Skeletal muscle satellite cell (primary cell): ENCODE data around the gene TFR2.
A peak's percentile ranks its signal among the peaks of the same experiment; 100 is the strongest.

Experiments used
- H3K27me3 ChIP-seq: 2 replicates; pipeline ENCODE4 v1.7.0; 2013; ENCODE audit warnings: low read length; ENCODE audit not compliant: control insufficient read depth, insufficient read depth
- H3K36me3 ChIP-seq: 2 replicates; pipeline ENCODE4 v1.7.0; 2013; ENCODE audit warnings: mild to moderate bottlenecking, control low read depth, low read length; ENCODE audit not compliant: insufficient read depth
- H3K4me1 ChIP-seq: 2 replicates; pipeline ENCODE4 v1.7.0; 2013; ENCODE audit warnings: low read length; ENCODE audit not compliant: control insufficient read depth, insufficient read depth
- H3K4me2 ChIP-seq: 2 replicates; pipeline ENCODE4 v1.7.0; 2013; ENCODE audit warnings: mild to moderate bottlenecking, low read length
- H3K4me3 ChIP-seq: 2 replicates; pipeline ENCODE4 v1.7.0; 2013; ENCODE audit warnings: low read length
- H3K9ac ChIP-seq: 2 replicates; pipeline ENCODE4 v1.7.0; 2013; ENCODE audit warnings: mild to moderate bottlenecking, low read depth, low read length, moderate library complexity
- H3K9me3 ChIP-seq: replicated peaks from 2 replicates; pipeline ENCODE4 v1.7.0; 2013; ENCODE audit warnings: mild to moderate bottlenecking, control low read depth, low read length

The TFR2 gene

DNA sequence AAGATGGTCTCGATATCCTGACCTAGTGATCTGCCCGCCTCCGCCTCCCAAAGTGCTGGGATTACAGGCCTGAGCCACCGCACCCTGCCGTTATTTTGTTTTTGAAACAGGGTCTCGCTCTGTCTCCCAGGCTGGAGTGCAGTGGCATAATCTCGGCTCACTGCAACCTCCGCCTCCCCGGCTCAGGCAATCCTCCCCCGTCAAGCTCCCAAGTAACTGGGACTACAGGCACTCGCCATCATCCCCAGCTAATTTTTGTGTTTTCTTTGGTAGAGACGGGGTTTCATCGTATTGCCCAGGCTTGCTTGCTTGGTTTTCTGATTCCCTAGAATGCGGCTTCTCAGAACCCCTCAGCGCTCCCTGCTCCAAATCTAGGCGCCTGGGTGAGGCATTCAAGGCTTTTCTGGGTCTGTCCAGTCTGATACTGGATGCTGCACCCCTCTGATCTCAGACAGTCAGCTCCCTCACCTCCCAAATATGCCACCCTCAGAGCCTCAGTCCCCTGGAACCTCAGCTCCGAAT lies 1.3 kb downstream of the TFR2 start:
- peaks cover 46% of the 10 kb centered on the region for H3K27me3 ChIP-seq
- no peaks in the 10 kb centered on the region for H3K9me3 ChIP-seq
- H3K36me3 ChIP-seq = no peaks in the 10 kb centered on the region
- no peak overlapping the region for H3K4me2 ChIP-seq
- H3K9ac ChIP-seq = no peak overlapping the region
- H3K4me3 ChIP-seq = no peak overlapping the region
- no peaks in the 10 kb centered on the region for H3K4me1 ChIP-seq

DNA sequence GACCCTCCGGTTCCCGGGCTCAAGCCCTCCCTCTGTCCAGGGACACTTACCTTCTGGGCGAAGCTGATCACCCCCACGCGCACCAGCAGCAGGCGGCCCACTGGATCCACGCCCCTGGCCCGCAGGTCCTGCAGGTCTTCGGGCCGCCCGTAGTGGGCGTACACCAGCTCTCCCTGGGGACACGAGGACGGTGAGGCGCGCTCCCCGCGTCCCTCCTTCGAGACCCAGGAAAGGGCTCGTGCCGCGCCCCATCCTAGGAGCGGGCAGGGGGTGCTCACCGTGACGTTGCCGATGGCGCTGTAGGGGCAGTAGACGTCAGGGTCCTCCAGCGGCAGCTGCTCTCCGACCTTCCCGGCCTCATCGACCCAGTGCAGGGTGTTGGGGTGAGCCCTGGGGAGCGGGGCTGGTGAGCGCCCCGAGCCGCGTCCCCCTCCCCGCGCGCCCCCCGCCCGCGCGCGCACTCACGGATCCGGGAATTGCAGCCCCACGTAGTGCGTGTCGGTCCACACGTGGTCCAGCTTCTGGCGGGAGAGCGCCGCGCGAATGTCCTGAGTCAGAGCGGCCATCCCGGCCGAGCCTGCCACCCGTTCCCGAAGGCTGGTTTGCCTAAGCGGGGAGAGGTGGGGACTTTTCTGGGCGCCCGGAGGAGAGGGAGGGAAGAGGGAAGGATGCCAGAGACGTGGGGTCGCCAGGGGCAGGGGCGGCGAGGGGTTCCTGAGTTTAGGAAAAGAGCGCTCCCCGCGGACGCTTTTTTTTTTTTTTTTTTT lies 8.2 kb downstream of the TFR2 start:
- H3K9ac ChIP-seq = no peak overlapping the region
- H3K4me3 ChIP-seq = peak overlapping the region; percentile 63
- H3K9me3 ChIP-seq = no peaks in the 10 kb centered on the region
- peaks cover 25% of the 10 kb centered on the region for H3K27me3 ChIP-seq
- H3K4me2 ChIP-seq = peak overlapping the region; percentile 81
- peaks cover 10% of the 10 kb centered on the region for H3K4me1 ChIP-seq
- H3K36me3 ChIP-seq = no peaks in the 10 kb centered on the region

DNA sequence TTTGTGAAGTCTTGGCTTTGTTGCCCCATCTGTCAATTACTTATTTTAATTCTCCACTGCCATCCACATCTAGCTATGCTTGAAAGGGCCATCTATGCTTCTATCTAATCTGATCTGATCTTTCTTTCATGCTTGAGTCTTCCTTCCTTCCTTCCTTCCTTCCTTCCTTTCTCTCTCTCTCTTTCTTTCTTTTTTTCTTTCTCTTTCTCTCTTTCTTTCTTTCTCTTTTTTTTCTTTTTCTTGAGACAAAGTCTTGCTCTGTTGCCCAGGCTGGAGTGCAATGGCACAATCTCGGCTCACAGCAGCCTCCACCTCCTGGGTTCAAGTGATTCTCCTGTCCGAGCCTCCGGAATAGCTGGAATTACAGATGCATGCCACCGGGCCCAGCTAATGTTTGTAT lies 11.3 kb downstream of the TFR2 start:
- H3K9me3 ChIP-seq = no peaks in the 10 kb centered on the region
- H3K4me3 ChIP-seq = no peak overlapping the region
- peaks cover 14% of the 10 kb centered on the region for H3K4me1 ChIP-seq
- no peaks in the 10 kb centered on the region for H3K36me3 ChIP-seq
- H3K9ac ChIP-seq = no peak overlapping the region
- H3K4me2 ChIP-seq = no peak overlapping the region
- H3K27me3 ChIP-seq = peaks cover 20% of the 10 kb centered on the region

DNA sequence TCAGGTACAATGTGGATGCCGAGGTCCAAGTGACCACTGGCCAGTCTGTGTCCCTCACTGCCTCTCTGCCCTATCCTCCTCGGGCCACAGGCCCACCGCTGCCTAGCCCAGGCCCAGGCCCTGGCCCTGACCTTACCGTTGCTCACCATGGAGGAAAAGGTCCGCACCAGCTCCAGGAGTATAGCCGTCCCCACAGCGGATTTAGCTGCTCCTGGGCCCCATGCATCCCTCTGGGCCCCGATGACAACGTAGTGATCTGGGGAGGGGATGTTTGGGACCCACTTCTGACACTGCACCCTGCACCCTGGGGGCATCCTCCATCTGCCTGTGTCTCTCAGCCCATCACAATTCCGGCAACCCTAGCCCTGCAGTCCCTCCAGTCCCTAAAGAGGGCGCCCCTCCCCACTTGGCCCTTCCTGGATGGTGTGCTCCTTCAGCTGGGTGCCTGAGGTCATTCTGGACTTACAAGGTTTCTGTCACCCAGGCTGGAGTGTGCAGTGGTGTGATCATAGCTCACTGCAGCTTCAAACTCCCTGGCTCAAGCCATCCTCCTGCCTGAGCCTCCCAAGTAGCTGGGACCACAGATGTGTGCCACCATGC lies 12.1 kb downstream of the TFR2 start:
- Histone ChIP-seq H3K4me3 (no peak overlapping the region), H3K27me3 (peaks cover 14% of the 10 kb centered on the region), H3K4me1 (peaks cover 14% of the 10 kb centered on the region), H3K4me2 (no peak overlapping the region), H3K36me3 (no peaks in the 10 kb centered on the region), H3K9ac (no peak overlapping the region), H3K9me3 (no peaks in the 10 kb centered on the region)

DNA sequence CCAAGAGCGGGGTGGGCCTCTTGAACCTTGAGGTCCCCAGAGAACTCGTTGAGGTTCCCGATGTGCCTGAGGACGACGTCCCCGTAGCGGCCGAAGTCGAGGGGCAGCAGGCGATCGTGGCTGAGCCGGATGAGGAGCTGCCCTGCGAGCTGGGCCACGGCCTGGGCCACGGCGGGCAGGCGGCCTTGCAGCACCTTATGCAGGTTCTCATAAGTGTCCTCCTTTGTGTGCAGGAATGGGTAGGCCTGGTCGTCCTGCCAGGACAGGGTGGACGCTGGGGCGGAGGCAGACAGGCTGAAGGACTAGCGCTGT lies 14.2 kb downstream of the TFR2 start:
- H3K4me3 ChIP-seq = no peak overlapping the region

DNA sequence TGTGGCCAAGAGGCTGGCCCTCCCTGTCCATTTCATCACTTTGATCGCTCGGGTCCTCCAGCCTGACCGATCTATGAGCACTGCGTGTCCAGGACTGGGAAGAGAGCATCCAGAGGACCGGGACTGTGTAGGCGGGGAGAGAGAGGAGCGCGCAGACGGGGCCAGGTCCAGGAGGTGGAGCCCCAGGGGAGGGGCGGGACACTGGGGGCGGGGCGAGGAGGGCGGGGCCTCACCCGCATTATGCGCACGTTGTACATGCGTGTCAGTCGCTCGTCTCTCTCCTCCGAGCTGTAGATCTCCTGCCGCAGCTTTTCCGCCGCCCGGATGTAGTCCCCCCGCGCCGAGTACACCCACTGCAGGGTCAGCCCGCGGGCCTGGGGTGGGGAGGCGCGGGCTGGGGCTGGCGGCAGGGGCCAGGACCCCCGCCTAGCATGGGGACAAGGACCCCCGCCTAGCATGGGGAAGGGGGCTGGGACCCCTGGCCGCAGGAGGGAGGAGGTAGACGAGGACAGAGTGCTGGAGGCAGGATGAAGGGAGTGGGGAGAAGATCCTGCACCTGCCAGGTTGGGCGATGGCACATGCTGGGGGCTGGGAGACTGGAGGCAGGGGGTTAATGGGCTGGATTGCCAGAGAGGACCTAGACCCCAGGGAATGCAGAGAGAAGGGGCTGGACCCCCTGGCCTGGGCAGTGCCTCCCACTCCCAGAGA lies 14.7 kb downstream of the TFR2 start:
- H3K4me2 ChIP-seq = peak overlapping the region; percentile 81
- peak overlapping the region; percentile 62 for H3K4me3 ChIP-seq
- H3K4me1 ChIP-seq = peaks cover 4% of the 10 kb centered on the region
- peak overlapping the region; percentile 9 for H3K9ac ChIP-seq
- no peaks in the 10 kb centered on the region for H3K36me3 ChIP-seq
- H3K27me3 ChIP-seq = no peaks in the 10 kb centered on the region
- no peaks in the 10 kb centered on the region for H3K9me3 ChIP-seq

More for the DNA sequence above, 14.2 kb downstream of the TFR2 start:
- peaks cover 4% of the 10 kb centered on the region for H3K4me1 ChIP-seq
- H3K9ac ChIP-seq = no peak overlapping the region
- H3K27me3 ChIP-seq = no peaks in the 10 kb centered on the region
- H3K4me2 ChIP-seq = peak overlapping the region; percentile 81
- H3K9me3 ChIP-seq = no peaks in the 10 kb centered on the region
- H3K36me3 ChIP-seq = no peaks in the 10 kb centered on the region

DNA sequence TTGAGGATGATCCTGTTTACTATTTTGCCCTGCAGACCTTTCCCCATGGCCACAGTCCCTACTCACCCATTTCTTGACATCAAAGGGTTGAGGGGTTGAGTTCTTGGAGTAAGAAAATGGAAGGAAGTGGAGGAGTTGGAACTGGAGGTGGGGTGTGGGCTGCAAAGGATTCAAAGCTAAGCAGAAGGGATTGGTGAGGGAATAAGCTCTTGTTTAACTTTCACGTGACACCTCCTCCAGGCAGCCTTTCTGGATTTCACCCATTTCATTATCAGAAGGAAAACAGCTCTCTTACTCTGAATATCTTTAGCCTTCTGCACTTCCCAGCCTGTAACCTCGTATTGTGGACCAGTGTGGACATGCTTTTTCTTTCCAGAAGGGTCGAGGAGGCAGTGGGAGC lies 15.3 kb downstream of the TFR2 start:
- no peaks in the 10 kb centered on the region for H3K27me3 ChIP-seq
- H3K36me3 ChIP-seq = no peaks in the 10 kb centered on the region
- H3K4me1 ChIP-seq = peaks cover 4% of the 10 kb centered on the region
- peak overlapping the region; percentile 81 for H3K4me2 ChIP-seq
- no peaks in the 10 kb centered on the region for H3K9me3 ChIP-seq
- no peak overlapping the region for H3K9ac ChIP-seq
- H3K4me3 ChIP-seq = peak overlapping the region; percentile 62

DNA sequence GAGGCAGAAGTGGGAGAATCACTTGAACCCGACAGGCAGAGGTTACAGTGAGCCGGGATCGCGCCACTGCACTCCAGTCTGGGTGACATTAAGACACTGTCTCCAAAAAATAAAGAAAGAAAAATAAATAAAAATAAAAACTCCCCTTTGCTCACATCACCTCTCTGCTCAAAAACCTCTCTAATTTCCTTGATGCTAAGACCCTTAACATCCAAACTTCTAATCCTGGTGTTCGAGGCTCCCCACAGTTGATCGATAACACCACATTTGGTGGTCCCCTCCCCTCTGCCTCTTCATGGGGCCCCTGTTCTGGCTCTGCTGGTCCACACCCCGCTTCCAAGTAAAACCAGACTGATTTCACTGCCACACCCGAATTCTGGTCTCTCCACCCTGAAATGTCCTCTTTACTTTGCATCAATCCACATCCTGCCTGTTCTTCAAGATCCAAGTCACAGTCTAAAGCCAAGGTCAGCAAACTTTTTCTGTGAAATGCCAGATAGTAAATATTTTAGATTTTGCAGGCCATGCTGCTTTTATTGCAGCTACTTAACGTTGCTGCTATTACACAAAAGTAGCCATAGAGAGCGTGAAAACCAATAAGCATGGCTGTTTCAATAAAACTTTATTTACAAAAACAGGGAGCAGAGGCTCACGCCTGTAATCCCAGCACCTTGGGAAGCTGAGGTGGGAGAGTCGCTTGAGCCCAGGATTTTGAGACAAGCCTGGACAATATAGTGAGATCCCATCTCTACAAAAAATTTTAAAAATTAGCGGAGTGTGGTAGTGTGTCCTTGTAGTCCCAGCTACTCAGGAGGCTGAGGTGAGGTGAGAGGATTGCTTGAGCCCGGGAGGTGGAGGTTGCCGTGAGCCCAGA lies 17.2 kb downstream of the TFR2 start:
- H3K4me3 ChIP-seq = no peak overlapping the region
- H3K9ac ChIP-seq = no peak overlapping the region
- H3K27me3 ChIP-seq = no peaks in the 10 kb centered on the region
- peaks cover 4% of the 10 kb centered on the region for H3K4me1 ChIP-seq
- no peak overlapping the region for H3K4me2 ChIP-seq
- H3K9me3 ChIP-seq = no peaks in the 10 kb centered on the region
- H3K36me3 ChIP-seq = no peaks in the 10 kb centered on the region

DNA sequence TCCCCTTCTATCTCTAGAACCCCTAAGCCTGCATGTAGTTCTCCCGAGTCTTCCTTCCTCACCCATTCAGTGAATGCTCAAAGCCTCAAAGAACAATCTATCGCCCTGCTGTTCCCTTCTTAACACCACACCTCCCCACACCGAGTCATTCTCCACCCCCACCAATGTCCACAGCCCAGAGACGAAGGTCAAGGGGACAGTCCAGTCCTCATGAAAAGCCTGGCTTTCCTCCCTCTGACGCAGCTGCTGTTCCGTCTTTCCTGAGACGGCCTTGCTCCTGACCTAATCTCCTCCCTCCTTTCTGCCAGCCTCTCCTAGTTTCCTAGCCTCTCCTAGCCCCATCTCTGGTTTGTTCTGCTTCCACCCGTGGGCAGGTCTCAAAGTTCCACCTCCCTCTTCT lies 19.8 kb downstream of the TFR2 start:
- Histone ChIP-seq H3K4me3 (no peak overlapping the region), H3K4me2 (no peak overlapping the region), H3K9ac (no peak overlapping the region), H3K27me3 (no peaks in the 10 kb centered on the region), H3K36me3 (no peaks in the 10 kb centered on the region), H3K4me1 (peaks cover 4% of the 10 kb centered on the region), H3K9me3 (no peaks in the 10 kb centered on the region)

DNA sequence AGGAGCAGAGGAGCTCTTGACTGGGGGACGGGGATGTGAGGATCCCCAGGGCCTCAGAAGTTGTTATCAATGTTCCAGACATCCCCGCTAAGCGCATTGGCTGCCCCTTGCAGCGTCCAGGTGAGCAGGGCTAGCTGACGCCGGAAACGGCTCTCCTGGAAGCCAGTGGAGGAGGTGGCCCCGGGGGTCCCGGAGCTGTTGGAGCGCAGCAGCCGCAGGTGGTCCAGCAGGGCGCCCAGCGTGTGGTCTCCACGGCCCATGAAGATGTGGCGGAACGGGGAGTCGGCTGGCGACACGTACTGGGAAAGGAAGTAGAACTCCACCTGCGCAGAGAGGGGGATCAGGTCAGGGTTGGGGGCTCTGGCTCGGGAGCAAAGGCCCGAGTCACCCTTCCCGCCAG lies 20.5 kb downstream of the TFR2 start:
- Histone ChIP-seq H3K27me3 (no peaks in the 10 kb centered on the region), H3K36me3 (no peaks in the 10 kb centered on the region), H3K4me3 (no peak overlapping the region), H3K4me1 (no peaks in the 10 kb centered on the region), H3K4me2 (no peak overlapping the region), H3K9ac (no peak overlapping the region), H3K9me3 (no peaks in the 10 kb centered on the region)

DNA sequence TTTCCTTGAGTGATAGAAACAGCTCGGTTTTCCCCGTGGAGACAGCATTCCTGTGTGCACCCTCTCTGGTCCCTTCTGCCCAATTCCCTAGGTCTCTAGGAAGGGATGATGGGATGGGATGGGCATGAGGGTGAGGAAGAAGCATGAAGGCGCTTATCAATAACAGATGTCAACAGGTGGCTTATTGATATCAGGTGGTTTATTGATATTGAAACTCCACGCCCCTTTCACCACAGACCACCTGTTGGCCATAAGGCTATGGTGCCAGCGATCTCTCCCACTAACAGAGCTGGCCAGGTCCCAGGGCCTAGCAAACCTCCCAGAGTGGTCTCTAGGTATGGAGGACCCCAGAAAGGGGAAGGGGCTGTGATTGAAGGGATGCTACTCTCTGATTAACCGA lies 21.1 kb downstream of the TFR2 start:
- Histone ChIP-seq H3K27me3 (no peaks in the 10 kb centered on the region), H3K4me1 (no peaks in the 10 kb centered on the region), H3K9me3 (no peaks in the 10 kb centered on the region), H3K4me3 (no peak overlapping the region), H3K9ac (no peak overlapping the region), H3K36me3 (no peaks in the 10 kb centered on the region), H3K4me2 (no peak overlapping the region)
